Measurements from ENCODE around the gene ITIH5. TPM values are rescaled to one million over a fixed set of nuclear protein-coding genes. Genes with fewer than 3 reads are reported as not detected.

Gene ITIH5
- total RNA-seq, 1 donor from 2014 or later: 34.0 TPM

DNA sequence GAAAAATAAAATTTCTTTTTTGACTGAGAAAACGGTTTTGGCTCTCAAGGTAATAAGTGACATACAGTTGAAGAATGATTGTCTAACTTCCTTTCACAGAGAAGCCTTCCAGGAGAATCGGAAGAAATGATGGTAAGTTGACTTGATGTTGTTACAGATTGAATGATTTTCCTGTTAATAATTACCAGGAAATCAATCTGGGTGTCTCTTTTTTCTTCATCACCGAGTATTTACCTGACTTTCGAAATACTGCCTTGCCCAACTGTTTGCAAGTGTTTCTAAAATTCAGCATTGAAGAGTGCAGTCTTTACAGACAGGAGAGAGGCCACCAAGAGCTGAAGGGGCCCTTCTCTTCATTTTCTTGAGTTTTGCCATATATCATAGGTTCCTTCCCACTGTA is 40.3 kb upstream of the ITIH5 start:
- H3K4me3 Mint-ChIP-seq: no peak overlapping the region
- H3K4me1 Mint-ChIP-seq (ENCODE audit: unreplicated experiment): no peaks in the 10 kb centered on the region
- H3K9me3 Mint-ChIP-seq: no peaks in the 10 kb centered on the region
- H3K27ac Mint-ChIP-seq: no peak overlapping the region
- no peak for DNase-seq (ENCODE audit: extremely low spot score, unreplicated experiment)
- H3K36me3 Mint-ChIP-seq: no peaks in the 10 kb centered on the region
- TF ChIP-seq, protein P1, sequence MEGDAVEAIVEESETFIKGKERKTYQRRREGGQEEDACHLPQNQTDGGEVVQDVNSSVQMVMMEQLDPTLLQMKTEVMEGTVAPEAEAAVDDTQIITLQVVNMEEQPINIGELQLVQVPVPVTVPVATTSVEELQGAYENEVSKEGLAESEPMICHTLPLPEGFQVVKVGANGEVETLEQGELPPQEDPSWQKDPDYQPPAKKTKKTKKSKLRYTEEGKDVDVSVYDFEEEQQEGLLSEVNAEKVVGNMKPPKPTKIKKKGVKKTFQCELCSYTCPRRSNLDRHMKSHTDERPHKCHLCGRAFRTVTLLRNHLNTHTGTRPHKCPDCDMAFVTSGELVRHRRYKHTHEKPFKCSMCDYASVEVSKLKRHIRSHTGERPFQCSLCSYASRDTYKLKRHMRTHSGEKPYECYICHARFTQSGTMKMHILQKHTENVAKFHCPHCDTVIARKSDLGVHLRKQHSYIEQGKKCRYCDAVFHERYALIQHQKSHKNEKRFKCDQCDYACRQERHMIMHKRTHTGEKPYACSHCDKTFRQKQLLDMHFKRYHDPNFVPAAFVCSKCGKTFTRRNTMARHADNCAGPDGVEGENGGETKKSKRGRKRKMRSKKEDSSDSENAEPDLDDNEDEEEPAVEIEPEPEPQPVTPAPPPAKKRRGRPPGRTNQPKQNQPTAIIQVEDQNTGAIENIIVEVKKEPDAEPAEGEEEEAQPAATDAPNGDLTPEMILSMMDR (conservative IDR thresholded peaks at IDR 0.05): no peak
- peaks cover 20% of the 10 kb centered on the region for H3K27me3 Mint-ChIP-seq

DNA sequence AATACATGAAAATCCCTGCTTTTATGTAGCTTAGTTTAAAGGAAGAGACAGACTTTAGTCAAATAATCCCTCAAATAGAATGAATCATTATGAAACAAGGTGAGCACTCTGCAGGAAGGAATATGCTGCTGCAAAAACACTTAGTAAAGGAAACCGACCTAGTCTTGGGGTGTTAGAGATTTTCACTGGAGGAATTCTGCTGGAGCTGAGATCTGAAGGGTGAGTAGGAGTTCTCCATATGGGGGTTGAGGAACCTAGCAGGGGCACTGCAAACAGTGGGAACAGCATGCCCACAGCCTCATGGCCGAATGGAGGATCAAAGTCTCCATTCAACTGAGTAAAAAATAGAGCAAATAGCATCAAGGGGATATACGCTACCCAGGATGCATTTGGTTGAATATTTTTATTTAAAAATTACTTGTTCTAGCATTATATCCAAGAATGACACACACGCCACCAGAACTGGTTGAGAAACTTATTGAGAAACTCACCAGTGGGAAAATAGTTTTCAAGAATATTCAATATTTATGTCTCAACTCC is 39.8 kb upstream of the ITIH5 start:
- TF ChIP-seq, protein P1 (conservative IDR thresholded peaks at IDR 0.05): no peak
- Mint-ChIP-seq H3K4me1 (ENCODE audit: unreplicated experiment) (no peaks in the 10 kb centered on the region), H3K9me3 (no peaks in the 10 kb centered on the region), H3K27ac (no peak overlapping the region), H3K27me3 (peaks cover 20% of the 10 kb centered on the region), H3K4me3 (no peak overlapping the region), H3K36me3 (no peaks in the 10 kb centered on the region)
- no peak for DNase-seq (ENCODE audit: extremely low spot score, unreplicated experiment)

DNA sequence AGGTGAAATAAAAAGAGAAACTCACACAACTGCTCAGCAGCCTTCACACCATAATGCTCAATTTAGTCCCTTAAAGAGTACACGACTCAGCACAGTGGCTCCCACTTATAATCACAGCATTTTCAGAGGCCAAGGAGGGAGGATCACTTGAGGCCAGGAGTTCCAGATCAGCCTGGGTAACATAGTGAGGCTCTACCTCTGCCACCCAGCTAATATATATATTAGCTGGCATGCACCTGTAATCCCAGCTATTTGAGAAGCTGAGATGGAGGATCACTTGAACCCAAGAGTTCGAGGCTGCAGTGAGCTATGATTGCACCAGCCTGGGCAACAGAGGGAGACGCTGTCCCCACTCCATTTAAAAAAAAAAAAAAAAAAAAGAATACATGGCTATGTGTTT is 38.6 kb upstream of the ITIH5 start:
- no peaks in the 10 kb centered on the region for H3K36me3 Mint-ChIP-seq
- no peak overlapping the region for H3K4me3 Mint-ChIP-seq
- TF ChIP-seq, protein P1 (conservative IDR thresholded peaks at IDR 0.05): no peak
- DNase-seq (ENCODE audit: extremely low spot score, unreplicated experiment): no peak
- peaks cover 6% of the 10 kb centered on the region for H3K4me1 Mint-ChIP-seq (ENCODE audit: unreplicated experiment)
- no peak overlapping the region for H3K27ac Mint-ChIP-seq
- H3K9me3 Mint-ChIP-seq: no peaks in the 10 kb centered on the region
- peaks cover 19% of the 10 kb centered on the region for H3K27me3 Mint-ChIP-seq

DNA sequence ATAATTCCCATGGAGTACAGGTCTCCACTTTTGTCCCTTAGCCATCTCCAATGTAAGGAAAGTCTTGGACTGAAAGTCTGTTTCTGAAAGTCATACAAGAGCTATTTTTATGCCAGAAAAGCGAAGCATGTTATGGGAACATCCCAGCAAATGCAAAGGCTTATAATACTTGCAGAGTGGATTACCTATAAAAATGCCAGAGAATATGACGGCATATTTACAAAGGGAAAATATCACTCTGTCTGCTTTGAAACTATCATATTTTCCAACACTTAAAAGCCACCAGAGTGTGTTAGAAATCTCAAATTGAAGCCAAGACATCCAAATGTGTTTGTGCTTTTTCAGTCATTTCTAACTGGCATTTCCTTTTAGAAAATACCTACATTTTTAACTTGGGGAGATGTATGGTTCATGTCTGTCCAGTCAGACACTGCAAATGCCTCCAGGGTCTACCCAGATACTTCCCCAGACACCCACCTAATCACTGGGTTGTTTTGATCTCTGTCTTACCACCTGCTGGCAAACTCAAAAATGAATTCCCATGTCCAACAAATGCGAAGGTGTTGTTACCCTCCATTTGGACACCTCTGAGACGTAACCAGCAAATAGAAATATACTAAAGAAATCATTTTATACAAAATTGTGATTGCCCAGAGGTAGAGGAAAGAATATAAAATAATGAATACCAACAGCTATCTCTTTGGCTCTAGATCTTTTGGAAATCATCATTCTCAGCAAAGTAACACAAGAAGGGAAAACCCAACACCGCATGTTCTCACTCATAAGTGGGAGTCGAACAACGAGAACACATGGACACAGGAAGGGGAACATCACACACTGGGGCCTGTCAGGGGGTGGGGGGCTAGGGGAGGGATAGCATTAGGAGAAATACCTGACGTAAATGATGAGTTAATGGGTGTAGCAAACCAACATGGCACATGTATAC is 37.6 kb upstream of the ITIH5 start:
- Mint-ChIP-seq H3K4me3 (no peak overlapping the region), H3K27ac (no peak overlapping the region), H3K9me3 (no peaks in the 10 kb centered on the region), H3K36me3 (no peaks in the 10 kb centered on the region), H3K4me1 (ENCODE audit: unreplicated experiment) (peaks cover 6% of the 10 kb centered on the region), H3K27me3 (peaks cover 19% of the 10 kb centered on the region)
- no peak for DNase-seq (ENCODE audit: extremely low spot score, unreplicated experiment)
- TF ChIP-seq, protein P1 (conservative IDR thresholded peaks at IDR 0.05): no peak

DNA sequence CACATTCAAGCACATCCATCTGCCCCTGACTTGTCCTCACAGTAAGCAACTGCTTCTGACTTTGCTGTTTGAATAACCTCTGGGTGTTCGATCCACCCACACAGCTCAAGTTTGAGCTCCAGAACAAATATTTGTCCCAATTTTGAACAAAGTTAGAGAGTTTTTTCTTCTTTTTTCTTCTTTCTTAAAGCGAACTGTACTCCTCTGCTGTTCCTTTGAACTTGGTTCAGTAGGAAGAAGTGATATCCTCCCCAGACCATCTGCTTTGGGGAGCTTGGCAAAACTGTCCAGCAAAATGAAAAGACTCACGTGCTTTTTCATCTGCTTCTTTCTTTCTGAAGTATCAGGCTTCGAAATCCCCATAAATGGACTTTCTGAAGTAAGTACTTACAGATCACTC is 36.4 kb upstream of the ITIH5 start, which contains the start of gene ITIH2:
Gene ITIH2 (plus strand): TSS at position 177 of the 400 bp plus-strand sequence. CDS start 119 bp downstream, at position 296.
- H3K27ac Mint-ChIP-seq: no peak within 1 kb of the TSS
- H3K36me3 Mint-ChIP-seq: no peaks in the 10 kb centered on the region
- peaks cover 19% of the 10 kb centered on the region for H3K27me3 Mint-ChIP-seq
- TF ChIP-seq, protein P1 (conservative IDR thresholded peaks at IDR 0.05): no peak
- H3K4me1 Mint-ChIP-seq (ENCODE audit: unreplicated experiment): peaks cover 6% of the 10 kb centered on the region
- no peak for DNase-seq (ENCODE audit: extremely low spot score, unreplicated experiment)
- no peak within 1 kb of the TSS for H3K4me3 Mint-ChIP-seq
- no peaks in the 10 kb centered on the region for H3K9me3 Mint-ChIP-seq
